ENCODE measurements around the gene IQGAP1.

DNA sequence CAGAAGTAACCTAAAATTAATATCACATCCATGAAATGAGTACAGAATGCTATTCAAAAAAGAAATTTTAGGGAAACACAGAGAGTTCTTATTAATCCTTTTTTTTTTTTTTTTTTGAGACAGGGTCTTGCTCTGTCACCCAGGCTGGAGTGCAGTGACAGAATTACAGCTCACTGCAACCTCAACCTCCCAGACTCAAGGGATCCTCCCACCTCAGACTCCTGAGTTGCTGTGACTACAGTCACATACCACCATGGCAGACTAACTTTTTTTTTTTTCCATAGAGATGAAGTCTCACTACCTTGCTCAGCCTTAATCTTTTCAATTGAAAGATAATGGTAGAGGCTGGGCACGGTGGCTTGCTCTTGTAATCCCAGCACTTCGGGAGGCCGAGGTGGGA, 135.3 kb downstream of the IQGAP1 start:
- TF ChIP-seq, protein P1, sequence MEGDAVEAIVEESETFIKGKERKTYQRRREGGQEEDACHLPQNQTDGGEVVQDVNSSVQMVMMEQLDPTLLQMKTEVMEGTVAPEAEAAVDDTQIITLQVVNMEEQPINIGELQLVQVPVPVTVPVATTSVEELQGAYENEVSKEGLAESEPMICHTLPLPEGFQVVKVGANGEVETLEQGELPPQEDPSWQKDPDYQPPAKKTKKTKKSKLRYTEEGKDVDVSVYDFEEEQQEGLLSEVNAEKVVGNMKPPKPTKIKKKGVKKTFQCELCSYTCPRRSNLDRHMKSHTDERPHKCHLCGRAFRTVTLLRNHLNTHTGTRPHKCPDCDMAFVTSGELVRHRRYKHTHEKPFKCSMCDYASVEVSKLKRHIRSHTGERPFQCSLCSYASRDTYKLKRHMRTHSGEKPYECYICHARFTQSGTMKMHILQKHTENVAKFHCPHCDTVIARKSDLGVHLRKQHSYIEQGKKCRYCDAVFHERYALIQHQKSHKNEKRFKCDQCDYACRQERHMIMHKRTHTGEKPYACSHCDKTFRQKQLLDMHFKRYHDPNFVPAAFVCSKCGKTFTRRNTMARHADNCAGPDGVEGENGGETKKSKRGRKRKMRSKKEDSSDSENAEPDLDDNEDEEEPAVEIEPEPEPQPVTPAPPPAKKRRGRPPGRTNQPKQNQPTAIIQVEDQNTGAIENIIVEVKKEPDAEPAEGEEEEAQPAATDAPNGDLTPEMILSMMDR (conservative IDR thresholded peaks at IDR 0.05; ENCODE audit: low read depth, low read length), result no peak
- TF ChIP-seq POLR2A (IDR thresholded peaks at IDR 0.05; ENCODE audit: low read depth, low read length) (no peak), MAZ (IDR thresholded peaks at IDR 0.05; ENCODE audit: borderline replicate concordance, low read depth, low read length) (no peak), BHLHE40 (IDR thresholded peaks at IDR 0.05; ENCODE audit: low read depth, low read length) (no peak), MAFK (IDR thresholded peaks at IDR 0.05; ENCODE audit: low read depth, low read length) (no peak), RAD21 (IDR thresholded peaks at IDR 0.05; ENCODE audit: low read length) (no peak), CEBPB (IDR thresholded peaks at IDR 0.05; ENCODE audit: low read depth, low read length) (no peak), SMC3 (IDR thresholded peaks at IDR 0.05; ENCODE audit: low read depth, low read length) (no peak), USF2 (IDR thresholded peaks at IDR 0.05; ENCODE audit: low read depth, low read length) (no peak), RFX5 (IDR thresholded peaks at IDR 0.05; ENCODE audit: low read depth, low read length) (no peak), CHD1 (IDR thresholded peaks at IDR 0.05; ENCODE audit: low read depth, low read length) (no peak)
- TF ChIP-seq, protein P2, sequence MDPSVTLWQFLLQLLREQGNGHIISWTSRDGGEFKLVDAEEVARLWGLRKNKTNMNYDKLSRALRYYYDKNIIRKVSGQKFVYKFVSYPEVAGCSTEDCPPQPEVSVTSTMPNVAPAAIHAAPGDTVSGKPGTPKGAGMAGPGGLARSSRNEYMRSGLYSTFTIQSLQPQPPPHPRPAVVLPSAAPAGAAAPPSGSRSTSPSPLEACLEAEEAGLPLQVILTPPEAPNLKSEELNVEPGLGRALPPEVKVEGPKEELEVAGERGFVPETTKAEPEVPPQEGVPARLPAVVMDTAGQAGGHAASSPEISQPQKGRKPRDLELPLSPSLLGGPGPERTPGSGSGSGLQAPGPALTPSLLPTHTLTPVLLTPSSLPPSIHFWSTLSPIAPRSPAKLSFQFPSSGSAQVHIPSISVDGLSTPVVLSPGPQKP (IDR thresholded peaks at IDR 0.05; ENCODE audit: borderline replicate concordance, low read depth, low read length), result no peak
